ENCODE measurements around the gene TRPV3.
"Not testable (repeated sequence)": the region's sequence is repeated elsewhere in the genome, so short reads cannot be mapped to it uniquely, and the experiment has no call there.

The TRPV3 gene

DNA sequence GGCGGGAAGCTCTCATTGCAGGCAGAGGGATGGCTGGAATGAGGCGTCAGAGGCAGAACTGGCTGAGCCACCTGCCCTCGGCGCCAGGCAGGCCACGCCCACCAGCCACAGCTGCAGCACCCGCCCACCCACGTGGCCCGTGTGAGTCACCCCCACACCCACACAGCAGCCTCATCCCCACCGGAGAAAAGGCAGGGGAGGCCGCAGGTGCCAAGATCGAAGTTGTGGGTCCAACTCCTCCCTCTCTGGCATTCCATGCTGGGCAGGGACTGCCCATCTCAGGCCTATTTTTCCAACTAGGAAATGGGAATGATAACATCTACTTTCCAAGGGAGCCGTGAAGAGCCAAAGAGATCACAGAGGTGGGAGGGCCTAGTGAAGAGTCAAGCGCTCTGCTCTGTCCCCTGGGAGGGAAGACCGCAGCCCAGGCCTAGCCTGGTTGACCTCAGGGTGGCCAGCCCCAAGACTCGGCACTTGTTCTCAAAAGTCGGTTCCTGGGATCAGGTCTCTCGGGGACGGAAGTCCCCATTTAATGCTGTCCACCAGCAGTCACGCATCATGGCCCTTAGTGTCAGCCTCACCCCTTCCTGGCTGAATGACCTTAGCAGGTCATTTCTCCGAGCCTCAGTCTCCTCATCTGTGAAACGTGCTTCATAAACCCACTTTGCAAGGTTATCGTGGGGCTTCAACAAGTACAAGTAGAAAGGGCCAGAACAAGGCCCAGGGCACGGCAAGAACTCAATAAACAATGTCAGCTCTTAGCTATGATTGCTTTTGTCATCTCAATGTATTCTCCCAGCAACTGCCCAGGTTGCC is at the start of gene TRPV3:
Gene TRPV3 (minus strand): TSS at position 45 of the 816 bp plus-strand sequence. CDS start 2,962 bp downstream, outside the sequence.
- peak; percentile 34 for DNase-seq (ENCODE audit: low read depth)

DNA sequence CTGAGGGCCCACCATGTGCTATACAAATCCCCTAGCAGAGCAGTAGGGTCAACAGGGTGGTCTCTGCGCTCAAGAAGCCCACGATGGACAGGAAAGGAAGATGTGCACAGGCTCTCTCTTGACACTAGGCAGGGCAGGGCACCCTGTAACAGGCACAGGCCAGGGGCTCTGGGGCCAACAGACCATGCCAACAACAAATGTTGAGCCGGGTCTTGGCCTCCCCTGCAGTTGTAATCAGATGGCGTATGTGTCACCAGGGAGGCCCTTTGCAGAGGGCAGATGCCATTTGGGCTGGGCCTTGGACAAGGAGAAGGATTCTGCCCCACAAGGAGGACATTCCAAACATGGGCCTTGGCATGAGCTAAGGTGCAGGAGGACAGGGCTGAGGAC is 46.3 kb upstream of the TRPV3 start:
- no peak for DNase-seq (ENCODE audit: low read depth)

DNA sequence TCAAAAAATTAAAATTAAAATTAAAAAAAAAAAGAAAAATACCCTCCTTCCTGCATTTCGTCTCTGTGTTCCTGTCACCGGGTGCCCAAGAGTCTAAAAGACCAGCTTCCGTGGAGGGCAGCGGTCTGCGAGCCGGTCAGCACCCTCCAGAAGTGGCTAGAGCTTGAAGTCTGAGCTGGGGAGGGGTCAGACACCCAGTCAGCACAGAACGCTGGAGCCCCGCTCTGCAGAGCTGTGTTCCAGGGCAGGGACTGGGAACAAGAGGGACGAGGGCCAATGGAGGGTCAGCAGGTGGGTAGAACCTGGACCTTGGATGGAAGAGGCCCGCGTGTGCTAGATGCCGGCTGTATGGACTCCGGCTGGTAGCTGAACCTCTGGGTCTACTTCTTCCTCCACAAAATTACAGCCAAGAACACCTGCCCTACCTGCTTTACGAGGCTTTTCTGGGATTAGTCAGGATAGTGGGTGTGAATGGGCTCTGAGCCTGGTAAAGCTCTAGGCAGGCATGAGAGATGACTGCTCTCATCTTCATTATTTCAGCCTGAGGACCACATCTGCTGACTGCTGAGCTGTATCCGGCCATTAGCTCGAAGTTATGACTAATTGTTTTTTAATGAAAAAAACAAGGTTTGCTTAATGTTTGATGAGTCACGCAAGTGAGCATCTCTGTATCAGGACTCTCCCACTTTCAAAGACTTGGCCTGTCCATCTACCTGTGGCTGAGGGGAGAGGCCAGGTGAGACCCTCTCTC is 45.7 kb upstream of the TRPV3 start:
- no peak for DNase-seq (ENCODE audit: low read depth)

DNA sequence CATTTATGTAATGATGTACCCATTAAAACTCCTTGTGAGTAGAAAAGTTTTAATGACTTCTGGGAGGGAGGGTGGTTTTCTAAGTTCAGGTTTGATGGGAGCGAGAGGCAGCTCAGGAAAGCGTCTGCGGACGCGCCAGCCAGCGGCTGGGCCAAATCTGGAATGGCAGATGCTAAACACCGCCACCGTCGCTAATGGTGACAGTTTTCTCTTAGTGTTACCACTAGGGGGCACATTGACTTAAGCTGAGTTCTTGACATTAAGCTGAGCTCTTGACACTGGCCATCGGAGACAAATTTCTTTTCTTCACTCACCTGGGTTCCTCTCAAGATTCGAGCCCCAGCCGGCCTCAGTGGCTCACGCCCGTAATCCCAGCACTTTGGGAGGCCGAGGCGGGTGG is 44.9 kb upstream of the TRPV3 start:
- DNase-seq (ENCODE audit: low read depth), result no peak

DNA sequence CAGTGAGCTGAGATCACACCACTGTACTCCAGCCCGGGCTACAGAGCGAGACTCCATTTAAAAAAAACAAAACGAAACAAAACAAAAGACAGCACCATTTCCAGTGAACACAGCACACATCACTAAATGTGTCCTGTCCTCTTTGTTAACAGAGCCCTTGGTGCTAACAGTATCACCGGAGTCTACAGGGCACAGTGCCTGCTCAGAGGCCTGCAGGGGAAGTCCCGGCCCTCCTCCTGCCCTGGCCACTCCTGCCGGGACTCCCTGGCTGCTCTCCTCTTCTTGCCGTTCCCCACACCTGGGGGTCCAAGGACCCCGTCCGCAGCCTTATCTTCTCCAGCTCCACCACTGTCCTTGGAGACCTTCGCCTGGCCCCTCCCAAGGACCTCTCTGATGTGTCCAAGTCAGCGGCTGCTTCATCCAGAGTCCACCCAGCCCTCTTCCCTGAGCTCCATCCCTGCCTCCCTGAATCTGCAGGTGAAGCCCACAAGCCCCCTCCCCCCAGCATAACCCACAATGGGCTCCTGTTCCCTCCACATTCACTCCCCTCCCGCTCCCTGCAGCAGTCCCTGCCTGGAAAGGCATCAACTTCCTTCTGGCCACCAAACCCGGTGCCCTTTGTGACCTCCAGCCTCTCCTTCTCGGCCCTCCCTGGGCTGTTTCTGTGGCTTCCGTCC is 43.1 kb upstream of the TRPV3 start:
- DNase-seq (ENCODE audit: low read depth), result no peak

DNA sequence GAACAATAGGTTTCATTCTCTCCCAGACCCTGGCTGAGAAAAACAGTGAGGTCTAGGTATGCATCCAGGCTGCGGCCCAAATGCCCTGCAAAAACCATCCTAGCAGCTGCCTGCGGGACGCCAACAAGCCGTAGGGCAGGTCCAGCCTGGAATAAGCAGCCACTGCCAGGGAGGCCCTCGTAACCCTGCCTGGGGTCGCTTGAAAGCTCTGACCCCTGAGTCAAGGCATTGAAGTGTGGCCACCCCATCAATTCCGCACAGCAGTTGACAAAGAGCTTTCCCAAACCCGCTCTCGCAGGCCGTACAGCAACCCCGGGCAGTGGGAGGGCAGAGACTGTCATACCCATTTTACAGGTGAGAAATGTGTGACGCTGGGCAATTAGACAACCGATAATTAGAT is 40.5 kb upstream of the TRPV3 start:
- DNase-seq (ENCODE audit: low read depth), result no peak

DNA sequence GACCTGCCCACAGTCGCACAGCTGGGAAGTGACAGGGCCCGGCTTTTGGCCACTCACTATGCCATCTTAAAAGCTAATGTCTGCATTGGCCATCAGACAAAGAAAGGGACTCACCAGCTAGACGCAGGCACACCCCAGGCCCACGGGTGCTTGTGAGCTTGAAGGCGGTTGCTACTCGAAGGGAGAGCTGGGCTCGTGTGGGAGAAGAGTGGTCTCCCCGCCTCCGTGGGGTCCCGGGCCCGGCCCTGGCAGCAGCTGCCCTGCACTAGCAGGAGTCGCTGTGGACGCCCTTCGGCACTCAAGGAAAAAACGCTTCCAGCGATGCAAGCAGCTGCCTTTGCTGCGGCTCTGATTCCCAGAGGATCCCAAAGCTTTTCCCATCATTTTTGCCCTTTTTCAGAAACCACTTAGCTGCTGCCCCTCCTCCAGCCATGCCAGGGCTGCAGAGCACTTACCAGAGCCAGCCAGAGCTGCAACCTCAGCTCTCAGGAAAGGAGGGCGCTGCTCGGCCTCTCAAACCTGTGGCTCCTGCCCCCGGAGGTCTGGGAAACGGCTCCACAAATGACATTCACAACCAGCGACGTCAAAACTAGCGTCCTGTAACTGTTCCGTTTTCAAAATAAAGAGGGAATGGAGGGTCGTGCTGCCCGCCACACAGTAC is 39.3 kb upstream of the TRPV3 start:
- no peak for DNase-seq (ENCODE audit: low read depth)

DNA sequence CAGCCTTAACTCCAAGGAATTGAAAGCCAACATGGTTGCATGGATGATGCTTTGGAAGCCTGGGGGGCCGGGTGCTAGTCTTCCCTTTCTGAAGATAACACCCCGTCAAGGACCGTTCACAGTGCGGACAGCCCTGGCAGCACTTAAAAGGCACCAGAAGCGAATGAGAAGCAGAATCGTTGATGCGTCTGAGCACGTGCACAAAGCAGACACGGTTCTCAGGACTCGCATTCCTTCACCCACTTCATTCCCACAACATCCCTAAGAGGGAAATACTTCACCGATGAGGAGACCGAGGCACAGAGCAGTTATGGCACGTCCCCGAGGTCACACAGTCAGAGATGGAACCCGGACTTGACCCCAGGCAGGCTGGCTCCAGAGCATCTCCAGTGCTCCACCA is 37.4 kb upstream of the TRPV3 start:
- no peak for DNase-seq (ENCODE audit: low read depth)

DNA sequence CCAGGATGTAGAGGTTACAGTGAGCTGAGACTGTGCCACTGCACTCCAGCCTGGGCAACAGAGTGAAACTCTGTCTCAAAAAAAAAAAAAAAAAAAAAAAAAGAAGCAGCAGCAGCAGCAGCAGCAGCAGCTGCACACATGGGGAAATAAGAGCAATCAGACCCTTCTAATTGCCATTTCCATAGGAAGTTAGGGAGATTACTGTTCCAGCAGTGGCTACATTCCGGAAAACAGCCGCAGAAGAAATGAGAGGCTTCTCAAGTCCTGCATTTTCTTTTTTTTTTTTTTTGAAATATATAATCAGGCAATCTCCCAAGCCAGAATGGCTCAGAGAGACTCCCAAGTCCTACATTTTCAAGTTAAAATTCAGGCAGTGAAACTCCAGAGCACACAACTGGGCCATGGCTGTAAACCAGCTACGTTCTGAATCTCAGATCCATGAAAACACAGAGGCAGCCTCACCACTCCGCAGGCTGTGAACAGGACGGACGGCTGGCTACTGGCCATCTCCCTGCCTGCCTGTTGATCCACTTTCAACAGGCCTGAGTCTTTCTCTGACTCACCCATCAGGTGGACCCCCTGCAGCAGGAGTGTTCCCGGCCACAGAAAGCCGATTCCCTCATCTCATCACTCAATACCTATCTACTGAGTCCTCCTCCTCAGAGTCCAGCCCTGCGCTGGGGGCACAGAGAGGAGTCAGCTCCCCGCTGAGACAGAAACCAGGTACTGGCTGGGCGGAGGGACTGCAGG is 36.6 kb upstream of the TRPV3 start:
- DNase-seq (ENCODE audit: low read depth), result no peak

DNA sequence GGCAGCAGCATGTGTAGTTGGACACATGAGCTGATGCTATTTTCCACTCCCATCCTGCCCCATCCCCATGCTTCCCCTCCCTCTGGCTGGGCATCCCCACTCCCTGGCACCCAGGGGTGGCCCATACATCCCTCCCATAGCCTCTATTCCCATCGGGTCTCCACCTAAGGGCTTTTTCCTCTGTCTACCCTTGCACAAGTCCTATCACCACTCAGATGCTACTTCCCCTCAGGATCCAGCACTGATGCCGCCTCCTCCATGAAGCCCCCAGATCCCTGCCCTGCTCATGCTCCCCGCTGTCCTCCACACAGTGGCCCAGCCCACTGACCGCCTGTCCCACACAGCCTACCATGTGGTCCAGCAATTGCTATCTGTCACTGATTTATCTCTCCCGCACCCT is 35.8 kb upstream of the TRPV3 start:
- no peak for DNase-seq (ENCODE audit: low read depth)

DNA sequence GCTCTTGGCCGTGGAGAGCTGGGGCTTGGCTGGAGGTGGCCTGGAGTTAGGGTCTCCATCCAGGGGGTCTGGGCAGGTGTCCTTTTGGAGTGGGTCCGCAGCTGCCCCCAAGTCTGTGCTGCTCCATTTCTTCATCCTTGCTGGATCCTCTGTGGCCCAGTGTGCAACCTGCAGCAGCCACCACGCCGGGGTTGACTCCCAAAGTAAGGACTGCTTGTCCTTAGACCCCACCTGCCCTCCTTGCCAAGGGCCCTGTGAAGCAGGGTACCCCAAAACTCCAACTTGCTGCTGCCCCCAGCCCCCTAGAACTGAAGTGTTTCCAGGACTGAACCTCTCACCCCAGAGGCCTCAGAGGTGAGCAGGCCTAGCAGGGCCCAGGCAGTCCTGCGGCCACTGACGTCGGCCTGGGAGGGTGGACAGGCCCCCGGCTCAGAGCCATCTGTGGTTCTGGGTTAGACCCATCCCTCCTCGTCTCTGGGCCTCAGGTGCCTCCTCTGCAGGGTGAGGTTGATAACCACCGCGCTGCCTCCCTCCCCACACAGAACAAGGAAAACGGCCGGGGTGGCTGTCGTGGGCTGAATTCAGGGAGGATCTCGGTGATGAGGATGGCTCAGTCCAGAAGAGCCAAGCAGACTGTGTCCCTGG is 34.7 kb upstream of the TRPV3 start:
- DNase-seq (ENCODE audit: low read depth), result no peak

DNA sequence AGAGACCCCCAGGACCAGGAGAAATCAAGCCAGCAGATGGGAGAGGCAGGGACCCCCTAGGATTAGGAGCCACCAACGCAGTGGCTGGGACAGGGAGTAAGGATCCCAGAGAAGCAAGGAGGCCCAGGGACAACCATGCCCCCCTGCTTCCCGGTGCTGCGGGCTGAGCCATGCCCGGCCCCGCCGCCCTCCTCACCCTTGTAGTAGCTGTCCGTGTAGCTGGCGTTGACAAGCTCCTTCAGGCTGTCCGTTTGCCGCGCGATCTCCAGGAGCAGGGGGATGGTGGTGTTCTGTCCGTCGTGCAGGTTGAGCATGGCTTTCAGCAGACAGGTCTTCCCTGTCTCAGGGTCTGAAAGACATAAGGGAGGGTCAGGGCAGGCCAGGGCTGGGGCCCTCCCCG is 33.2 kb upstream of the TRPV3 start:
- no peak for DNase-seq (ENCODE audit: low read depth)

DNA sequence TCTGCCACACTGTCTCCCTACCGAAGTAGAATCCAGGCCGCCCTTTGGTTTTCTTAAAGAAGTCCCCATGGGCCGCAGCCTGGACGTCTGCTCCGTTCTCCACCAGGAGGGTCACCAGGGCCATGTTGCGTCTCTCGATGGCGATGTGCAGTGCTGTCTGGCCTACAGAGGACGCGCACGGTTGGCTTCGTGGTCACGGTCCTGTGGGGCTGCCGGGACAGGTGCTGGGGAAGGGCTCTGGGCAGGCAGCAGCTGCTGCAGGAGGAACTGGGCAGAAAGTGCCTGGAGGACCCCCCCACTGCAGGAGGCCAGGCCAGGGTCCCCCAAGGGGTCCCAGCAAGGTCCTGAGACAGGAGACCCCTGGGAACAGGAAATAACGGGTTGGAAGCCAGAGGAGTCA is 32.6 kb upstream of the TRPV3 start:
- no peak for DNase-seq (ENCODE audit: low read depth)

DNA sequence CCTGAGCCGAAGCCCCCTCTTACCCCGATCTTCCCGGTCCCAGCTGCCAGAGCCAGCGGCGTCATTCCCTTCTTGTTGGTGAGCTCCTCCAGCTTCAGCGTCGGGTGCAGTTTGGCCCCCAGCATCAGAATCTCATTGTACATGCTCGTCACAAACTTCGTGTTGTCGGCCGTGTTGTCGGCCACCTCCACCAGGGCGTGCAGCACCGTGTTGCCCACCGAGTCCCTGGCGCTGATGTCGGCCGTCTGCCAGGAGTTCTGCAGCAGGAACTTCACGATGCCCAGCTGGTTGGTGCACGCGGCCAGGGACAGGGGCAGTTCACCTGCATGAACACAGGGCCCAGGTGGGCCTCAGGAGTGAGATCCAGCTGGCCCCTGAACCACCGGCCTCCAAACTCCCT is 32.2 kb upstream of the TRPV3 start:
- no peak for DNase-seq (ENCODE audit: low read depth)

DNA sequence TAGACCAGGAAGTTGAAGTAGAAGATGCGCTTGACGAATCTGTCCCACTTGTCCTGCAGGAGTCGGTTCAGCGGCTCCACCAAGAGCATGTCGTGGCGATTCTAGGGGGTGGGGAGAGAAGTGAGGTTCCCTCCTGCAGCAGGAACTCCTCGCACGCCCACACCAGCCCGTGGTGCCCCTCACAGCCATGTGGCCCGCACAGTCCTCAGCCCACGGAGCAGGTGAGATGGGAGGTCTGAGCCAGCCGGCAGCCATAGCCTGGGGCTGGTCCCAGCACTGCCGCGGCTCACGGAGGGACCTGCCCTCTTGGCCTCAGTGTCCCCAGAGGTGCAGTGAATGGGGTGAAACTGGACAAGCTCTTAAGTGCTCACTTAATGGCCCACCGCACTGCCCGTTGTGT is 28.2 kb upstream of the TRPV3 start:
- no peak for DNase-seq (ENCODE audit: low read depth)

DNA sequence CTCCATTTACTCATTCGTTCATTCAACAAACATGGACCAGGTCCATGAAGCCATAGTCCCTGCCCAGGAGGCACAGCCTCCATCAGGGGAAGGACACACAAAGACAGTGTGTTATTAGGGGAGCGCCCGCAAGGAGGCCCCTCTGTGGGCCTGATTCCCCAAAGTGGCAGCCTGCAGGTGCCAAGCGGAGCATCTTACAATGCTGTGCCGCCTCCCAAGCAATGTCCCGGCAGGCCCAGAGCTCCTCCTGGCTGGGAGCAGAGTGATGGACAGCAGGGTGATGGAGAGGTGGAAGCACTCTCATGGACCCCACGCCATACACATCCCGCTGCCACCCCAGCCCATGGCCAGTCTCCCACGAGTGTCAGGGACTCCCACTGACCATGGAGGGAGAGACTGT is 25.8 kb upstream of the TRPV3 start:
- no peak for DNase-seq (ENCODE audit: low read depth)

DNA sequence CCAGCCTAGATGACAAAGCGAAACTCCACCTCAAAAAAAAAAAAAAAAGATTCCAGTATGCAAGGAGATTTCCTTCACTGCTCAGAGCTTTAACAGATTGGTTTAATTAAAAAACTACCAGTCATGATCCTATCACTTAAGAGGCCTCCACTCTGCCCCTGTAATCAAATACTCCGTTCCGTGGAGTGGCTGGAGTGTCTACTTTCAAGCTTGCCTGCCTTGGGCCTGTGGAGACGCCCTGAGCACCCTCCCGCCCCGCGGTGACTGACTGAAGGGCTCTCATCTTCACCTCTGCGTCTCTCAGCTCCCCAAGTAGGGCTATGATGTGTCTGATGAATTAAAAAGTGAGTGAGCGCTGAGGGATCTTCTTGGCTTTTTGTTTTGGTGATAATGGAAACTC is 25.3 kb upstream of the TRPV3 start:
- DNase-seq (ENCODE audit: low read depth), result no peak

DNA sequence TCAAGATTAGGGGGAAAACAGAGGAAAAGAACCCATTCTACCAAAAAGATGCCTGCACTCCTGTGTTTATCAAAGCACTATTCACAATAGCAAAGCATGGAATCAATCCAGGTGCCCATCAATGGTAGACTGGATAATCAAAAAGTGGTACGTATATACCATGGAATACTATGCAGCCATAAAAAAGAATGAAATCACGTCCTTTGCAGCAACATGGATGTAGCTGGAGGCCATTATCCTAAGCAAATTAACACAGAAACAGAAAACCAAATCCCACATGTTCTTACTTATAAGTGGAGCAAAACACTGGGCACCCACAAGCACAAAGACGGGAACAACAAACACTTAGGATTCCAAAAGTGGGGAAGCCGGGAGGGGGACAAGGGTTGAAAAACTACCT is 21.1 kb upstream of the TRPV3 start:
- DNase-seq (ENCODE audit: low read depth), result not testable (repeated sequence)

DNA sequence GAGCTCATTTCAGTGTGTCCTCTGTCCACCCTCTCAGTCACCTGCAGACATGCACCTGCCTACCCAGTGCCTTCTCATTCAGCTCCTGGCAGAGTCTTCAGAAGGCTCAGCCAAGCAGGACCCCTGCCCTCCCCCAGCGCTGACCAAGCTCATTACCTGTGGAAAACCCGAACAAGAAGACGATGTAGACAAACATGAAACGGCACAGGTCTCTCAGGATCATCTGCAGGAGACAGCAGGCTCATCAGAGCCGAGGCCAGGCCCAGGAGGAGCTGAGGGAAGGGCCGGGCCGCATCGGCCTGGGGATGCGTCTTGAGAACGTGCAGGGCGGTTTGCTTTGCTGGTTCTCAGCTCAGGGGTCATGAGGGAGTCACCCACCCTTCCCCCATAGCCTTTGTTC is 19.4 kb upstream of the TRPV3 start:
- no peak for DNase-seq (ENCODE audit: low read depth)

DNA sequence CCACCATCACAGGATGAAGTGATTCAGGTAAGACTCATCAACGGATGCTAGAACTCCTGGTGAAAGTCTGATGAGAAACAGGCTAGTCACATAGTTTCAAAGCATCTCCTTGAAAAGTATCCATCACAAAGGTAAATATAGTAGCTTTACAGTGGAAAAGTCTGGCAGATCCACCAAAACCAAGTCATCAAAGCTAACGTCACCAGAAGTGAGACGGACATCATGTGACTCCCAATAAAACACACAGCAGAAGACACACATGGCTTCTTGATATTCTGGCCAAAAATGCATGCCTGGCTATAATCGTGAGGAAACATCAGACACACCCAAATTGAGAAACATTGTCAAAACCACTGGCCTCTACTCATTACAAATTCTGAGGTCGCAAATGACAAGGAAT is 17.9 kb upstream of the TRPV3 start:
- DNase-seq (ENCODE audit: low read depth), result no peak

DNA sequence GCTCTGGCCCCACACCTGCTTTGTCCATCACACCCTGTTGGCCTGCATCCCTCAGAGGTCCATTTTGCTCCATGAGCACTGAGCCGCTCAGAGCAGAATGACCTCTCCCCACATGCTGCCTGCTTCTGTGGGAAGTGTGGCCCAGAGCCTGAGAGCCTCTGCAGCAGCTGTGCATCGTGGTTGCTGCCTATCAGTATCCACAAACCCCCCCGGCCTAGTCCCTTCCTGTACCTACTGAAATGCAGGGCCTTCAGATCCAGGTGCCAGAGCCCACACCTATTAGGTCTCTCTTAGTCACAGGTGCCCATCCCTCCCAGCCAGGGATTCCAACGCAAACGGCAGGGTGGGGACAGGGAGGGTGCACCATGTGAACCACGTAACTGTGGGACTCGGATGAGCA is 16.6 kb upstream of the TRPV3 start:
- no peak for DNase-seq (ENCODE audit: low read depth)
